GM12878 (cell line): Measurements from ENCODE around the gene TOM1L2. TPM values are rescaled to one million over a fixed set of nuclear protein-coding genes. Genes with fewer than 3 reads are reported as not detected.

Experiments used
- ATAC-seq: fragments of 200-7000 bp; cut with Tn5 transposase; 3 replicates; pipeline ENCODE4 v1.9.1; 2020; ENCODE audit warnings: mild to moderate bottlenecking, moderate library complexity
- BruUV-seq: library from RNA; stranded (reverse); fragments of 400-500 nt; replicated peaks from 2 replicates; lab custom pipeline; 2021; lab: Mats Ljungman, UMichigan
- CTCF ChIA-PET: fragments of 300-600 bp; sonication (Branson Sonifier 250); formaldehyde crosslinking; extraction: SDS; loops from one replicate; lab custom pipeline; 2021; ENCODE audit warnings: inconsistent platforms; lab: Yijun Ruan, JAX
- POLR2A ChIA-PET: fragments of 350-600 bp; formaldehyde crosslinking; extraction: SDS; loops from one replicate; lab custom pipeline; 2021; ENCODE audit warnings: inconsistent platforms; lab: Charles Lee
- RAD21 ChIA-PET: fragments of 300-600 bp; sonication (Branson Sonifier 250); formaldehyde crosslinking; loops from one replicate; lab custom pipeline; 2023; ENCODE audit warnings: antibody characterized with exemption; ENCODE audit not compliant: unreplicated experiment; lab: Charles Lee
- SMC1A ChIA-PET: fragments of 300-600 bp; sonication (Branson Sonifier 250); formaldehyde crosslinking; loops from one replicate; lab custom pipeline; 2023; ENCODE audit not compliant: unreplicated experiment, uncharacterized antibody; lab: Charles Lee
- DNase-seq: peaks from one replicate; pipeline ENCODE4 v3.0.0-alpha.2; 2011; ENCODE audit warnings: low read depth, low spot score
- FAIRE-seq: peaks from 3 replicates; lab custom pipeline; 2011; peaks lifted over from hg19 to GRCh38; lab: Jason Lieb, UNC
- H2AFZ ChIP-seq: 2 replicates; pipeline ENCODE4 v1.6.0; 2011; ENCODE audit warnings: low read depth, low read length, control low read depth; ENCODE audit not compliant: control insufficient read depth
- H3K27ac ChIP-seq: 2 replicates; pipeline ENCODE4 v1.5.1; 2011; ENCODE audit warnings: control low read depth; ENCODE audit not compliant: control insufficient read depth, insufficient read depth
- H3K27me3 ChIP-seq, 2 experiments: replicated peaks in 1 of 2; 2 replicates each; pipeline versions ENCODE4 v1.6.0 to v1.6.1; 2011; ENCODE audit warnings: low read length in 1 of 2; ENCODE audit not compliant: control insufficient read depth in 2 of 2, insufficient read depth in 2 of 2
- H3K36me3 ChIP-seq, 2 experiments: 2 replicates each; pipeline ENCODE4 v1.5.1; 2011; ENCODE audit warnings: low read length in 1 of 2; ENCODE audit not compliant: control insufficient read depth in 2 of 2, insufficient read depth in 2 of 2
- H3K4me1 ChIP-seq: 2 replicates; pipeline ENCODE4 v1.6.1; 2011; ENCODE audit warnings: mild to moderate bottlenecking, low read length, moderate library complexity, mixed read lengths; ENCODE audit not compliant: control insufficient read depth, insufficient read depth
- H3K4me2 ChIP-seq: 2 replicates; pipeline ENCODE4 v1.6.0; 2011; ENCODE audit warnings: control low read depth; ENCODE audit not compliant: control insufficient read depth, insufficient read depth
- H3K4me3 ChIP-seq: fragments of 200-600 bp; sonication (generic); 2 replicates; pipeline ENCODE4 v1.5.1; 2016
- H3K79me2 ChIP-seq: 2 replicates; pipeline ENCODE4 v1.6.0; 2011; ENCODE audit warnings: low read length; ENCODE audit not compliant: control insufficient read depth, insufficient read depth
- H3K9ac ChIP-seq: 2 replicates; pipeline ENCODE4 v1.8.0; 2011; ENCODE audit warnings: low read length, control low read depth, mixed read lengths; ENCODE audit not compliant: control insufficient read depth, insufficient read depth
- H3K9me3 ChIP-seq: replicated peaks from 3 replicates; pipeline ENCODE4 v1.5.1; 2011; ENCODE audit warnings: mild to moderate bottlenecking, low read length; ENCODE audit not compliant: control insufficient read depth, insufficient read depth
- H4K20me1 ChIP-seq: 2 replicates; pipeline ENCODE4 v1.6.0; 2011; ENCODE audit not compliant: control insufficient read depth, insufficient read depth
- BHLHE40 ChIP-seq, 2 experiments: fragments of 450-650 bp in 1 of 2; IDR thresholded peaks; 2 replicates each; pipeline ENCODE4 v1.6.1; 2011 to 2017; ENCODE audit warnings: low read depth in 2 of 2, borderline replicate concordance in 1 of 2, improper control_type of control experiment in 1 of 2, low read length in 1 of 2, mild to moderate bottlenecking in 1 of 2
- IKZF2 ChIP-seq, 2 experiments: fragments of 450-650 bp; IDR thresholded peaks; 2 replicates each; pipeline ENCODE4 v1.6.1; 2017; ENCODE audit warnings: mild to moderate bottlenecking in 2 of 2, moderate library complexity in 2 of 2
- KLF5 ChIP-seq: fragments of 450-650 bp; IDR thresholded peaks from 2 replicates; pipeline ENCODE4 v1.6.1; 2014; ENCODE audit warnings: mild to moderate bottlenecking; ENCODE audit not compliant: partially characterized antibody
- RAD51 ChIP-seq: fragments of 450-650 bp; IDR thresholded peaks from 2 replicates; pipeline ENCODE4 v1.6.1; 2016; ENCODE audit warnings: moderate library complexity, mild to moderate bottlenecking, inconsistent platforms
- RELA ChIP-seq: fragments of 450-650 bp; IDR thresholded peaks from 2 replicates; pipeline ENCODE4 v1.8.0; 2014; ENCODE audit warnings: borderline replicate concordance; ENCODE audit not compliant: partially characterized antibody
- SMARCA5 ChIP-seq: fragments of 450-650 bp; IDR thresholded peaks from 2 replicates; pipeline ENCODE4 v1.6.1; 2017; ENCODE audit warnings: mild to moderate bottlenecking
- SRF ChIP-seq, 2 experiments: IDR thresholded peaks; 2 replicates each; pipeline ENCODE4 v1.6.1; 2011; ENCODE audit warnings: low read depth in 2 of 2, low read length in 2 of 2, mild to moderate bottlenecking in 1 of 2, moderate library complexity in 1 of 2
- ZNF217 ChIP-seq: fragments of 450-650 bp; IDR thresholded peaks from 2 replicates; pipeline ENCODE4 v1.6.1; 2017; ENCODE audit warnings: antibody characterized with exemption, mild to moderate bottlenecking
- ZSCAN29 ChIP-seq: fragments of 450-650 bp; IDR thresholded peaks from 2 replicates; pipeline ENCODE4 v1.6.1; 2017; ENCODE audit warnings: mild to moderate bottlenecking, moderate library complexity
- WGBS: methylation state at CpG from one replicate; pipeline ENCODE4 v1.1.6; 2016; ENCODE audit warnings: low lambda C conversion rate; ENCODE audit not compliant: insufficient replicate concordance, insufficient coverage; ENCODE audit errors: missing lambda C conversion rate; 5-methylcytosine and 5-hydroxymethylcytosine counted together
- in situ Hi-C: fragments of 300-500 bp; cut with MboI; formaldehyde crosslinking; loops from 9 replicates; pipeline ENCODE4 v1.14.3; 2018; ENCODE audit warnings: mixed read lengths
- intact Hi-C: fragments of 100-400 bp; cut with micrococcal nuclease; formaldehyde crosslinking; loops from one replicate; pipeline ENCODE4 v1.14.2; 2022; ENCODE audit not compliant: unreplicated experiment
- polyA plus RNA-seq, 11 experiments: library from polyadenylated mRNA; depleted of rRNA in 4 of 11; unstranded in 6 of 11; stranded (reverse) in 5 of 11; fragments of >200 nt; fragmentation: Nextera tagmentation in 4 of 11; fragmentation: Illumina TruSeq in 1 of 11; extraction: Ambion mirVana in 4 of 11; extraction: Trizol in 1 of 11; gene quantifications; 1 replicate in 1 of 11; 2 replicates in 10 of 11; pipeline versions ENCODE4 v1.2.1 to v1.2.3, GENCODE V29; 2011 to 2016; ENCODE audit warnings: inconsistent platforms in 2 of 11, missing spikeins in 2 of 11, low read depth in 1 of 11
- total RNA-seq, 4 experiments: library from RNA; depleted of rRNA in 3 of 4; stranded (reverse); fragments of >200 nt in 3 of 4; fragmentation: Illumina TruSeq in 1 of 4; extraction: Trizol in 1 of 4; gene quantifications; 2 replicates each; pipeline versions ENCODE4 v1.2.1 to v1.2.3, GENCODE V29; 2013 to 2021
- TF ChIP-seq, protein P1 (sequence below): fragments of 450-650 bp; IDR thresholded peaks from 2 replicates; pipeline ENCODE4 v1.6.1; 2017; ENCODE audit warnings: low read depth, mild to moderate bottlenecking, moderate library complexity

The TOM1L2 gene
- total and polyA plus RNA-seq, 10 of the 15 experiments (the other 5 are each of a cell fraction or from before 2014, with no cell fraction given), result 0.19 to 19.2 (median 8.1) TPM

GRCh38 chr17:17797119-17797809 lies 174.9 kb downstream of the TOM1L2 start:
- no peak for ATAC-seq
- Histone ChIP-seq H2AFZ (no peak overlapping the region), H3K79me2 (no peaks in the 10 kb centered on the region), H4K20me1 (no peaks in the 10 kb centered on the region), H3K9ac (no peak overlapping the region), H3K27ac (no peak overlapping the region), H3K9me3 (no peaks in the 10 kb centered on the region), H3K4me1 (peaks cover under 1% of the 10 kb centered on the region; the same call in 1 of the 2 replicates), H3K36me3 (peaks cover 0 to 47% of the 10 kb centered on the region in 2 experiments)
- CTCF ChIA-PET, result no interaction called here
- FAIRE-seq, result no peak
- POLR2A ChIA-PET, result no interaction called here
- in situ Hi-C loops, result no loop called here
- SMC1A ChIA-PET, result no interaction called here
- WGBS, result 93% methylated on average over 22 of the region's 30 CpGs
- TF ChIP-seq, protein P1, sequence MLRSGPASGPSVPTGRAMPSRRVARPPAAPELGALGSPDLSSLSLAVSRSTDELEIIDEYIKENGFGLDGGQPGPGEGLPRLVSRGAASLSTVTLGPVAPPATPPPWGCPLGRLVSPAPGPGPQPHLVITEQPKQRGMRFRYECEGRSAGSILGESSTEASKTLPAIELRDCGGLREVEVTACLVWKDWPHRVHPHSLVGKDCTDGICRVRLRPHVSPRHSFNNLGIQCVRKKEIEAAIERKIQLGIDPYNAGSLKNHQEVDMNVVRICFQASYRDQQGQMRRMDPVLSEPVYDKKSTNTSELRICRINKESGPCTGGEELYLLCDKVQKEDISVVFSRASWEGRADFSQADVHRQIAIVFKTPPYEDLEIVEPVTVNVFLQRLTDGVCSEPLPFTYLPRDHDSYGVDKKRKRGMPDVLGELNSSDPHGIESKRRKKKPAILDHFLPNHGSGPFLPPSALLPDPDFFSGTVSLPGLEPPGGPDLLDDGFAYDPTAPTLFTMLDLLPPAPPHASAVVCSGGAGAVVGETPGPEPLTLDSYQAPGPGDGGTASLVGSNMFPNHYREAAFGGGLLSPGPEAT, result no peak
- TF ChIP-seq BHLHE40 (IDR thresholded peaks at IDR 0.05; ENCODE audit: borderline replicate concordance in 1 of 2, low read depth in 2 of 2, low read length in 1 of 2) (no peak), RAD51 (no peak), SMARCA5 (no peak), RELA (no peak), KLF5 (no peak), SRF (IDR thresholded peaks at IDR 0.05; ENCODE audit: low read depth in 2 of 2, low read length in 2 of 2) (no peak), IKZF2 (IDR thresholded peaks at IDR 0.05) (no peak), ZSCAN29 (no peak), ZNF217 (no peak)
- TF ChIP-seq, all 136 proteins: peak for 0
- BruUV-seq, result TSS peak; percentile 43
- Histone ChIP-seq H3K4me2 (no peak overlapping the region), H3K27me3 (no peaks in the 10 kb centered on the region), H3K4me3 (no peak overlapping the region)
- RAD21 ChIA-PET, result no interaction called here
- intact Hi-C loops, result no loop called here
- no peak for DNase-seq
